Panc1 (cell line): ENCODE data around the gene MYH10. TPM values are rescaled to one million over a fixed set of nuclear protein-coding genes. Genes with fewer than 3 reads are reported as not detected.

Experiments used
- ATAC-seq: fragments of 200-7000 bp; cut with Tn5 transposase; 2 replicates; pipeline ENCODE4 v1.9.1; 2020; ENCODE audit warnings: mild to moderate bottlenecking, moderate library complexity
- BruUV-seq: library from RNA; stranded (reverse); fragments of 400-500 nt; replicated peaks from 2 replicates; lab custom pipeline; 2021; lab: Mats Ljungman, UMichigan
- CTCF ChIA-PET: fragments of 300-600 bp; sonication (Branson Sonifier 250); formaldehyde crosslinking; loops from one replicate; lab custom pipeline; 2022; ENCODE audit warnings: antibody characterized with exemption; lab: Charles Lee
- POLR2A ChIA-PET: fragments of 300-600 bp; sonication (Branson Sonifier 250); formaldehyde crosslinking; loops from one replicate; lab custom pipeline; 2022; ENCODE audit warnings: antibody characterized with exemption; lab: Charles Lee
- DNase-seq: peaks from one replicate; pipeline ENCODE4 v3.0.0-alpha.2; 2010; ENCODE audit warnings: low read depth, low spot score
- H3K27ac ChIP-seq: 2 replicates; pipeline ENCODE4 v1.5.1; 2011; ENCODE audit warnings: mild to moderate bottlenecking, low read length, inconsistent platforms
- H3K27me3 ChIP-seq: fragments of 200-500 bp; sonication (Bioruptor generic); 2 replicates; pipeline ENCODE4 v1.6.0; 2014; ENCODE audit warnings: low read length, inconsistent platforms; ENCODE audit not compliant: control insufficient read depth, insufficient read depth
- H3K36me3 ChIP-seq: fragments of 200-500 bp; sonication (Bioruptor generic); 2 replicates; pipeline ENCODE4 v1.5.1; 2014; ENCODE audit warnings: inconsistent platforms, mild to moderate bottlenecking, low read length, moderate library complexity; ENCODE audit not compliant: control insufficient read depth, insufficient read depth
- H3K4me1 ChIP-seq: 2 replicates; pipeline ENCODE4 v1.5.1; 2011; ENCODE audit warnings: inconsistent platforms, mild to moderate bottlenecking, low read length, moderate library complexity; ENCODE audit not compliant: control insufficient read depth, insufficient read depth
- H3K4me3 ChIP-seq, 2 experiments: 2 replicates each; pipeline ENCODE4 v1.5.1; 2011 to 2012; ENCODE audit warnings: low read depth in 2 of 2, low read length in 2 of 2, mild to moderate bottlenecking in 2 of 2, inconsistent platforms in 1 of 2, moderate library complexity in 1 of 2
- H3K9me3 ChIP-seq: fragments of 200-500 bp; sonication (Bioruptor generic); 2 replicates; pipeline ENCODE4 v1.5.1; 2014; ENCODE audit warnings: low read depth, mild to moderate bottlenecking, inconsistent platforms, low read length, moderate library complexity; ENCODE audit not compliant: control insufficient read depth, insufficient read depth
- POLR2AphosphoS5 ChIP-seq: IDR thresholded peaks from 2 replicates; pipeline ENCODE4 v1.6.1; 2012; ENCODE audit warnings: mild to moderate bottlenecking, low read depth, low read length, moderate library complexity
- SIN3A ChIP-seq: IDR thresholded peaks from 2 replicates; pipeline ENCODE4 v1.6.1; 2012; ENCODE audit warnings: low read depth, mild to moderate bottlenecking, low read length, moderate library complexity, borderline replicate concordance; ENCODE audit not compliant: insufficient read depth
- TCF7L2 ChIP-seq: IDR thresholded peaks from 2 replicates; pipeline ENCODE4 v1.6.1; 2011; ENCODE audit warnings: mild to moderate bottlenecking, low read depth, low read length, inconsistent platforms
- in situ Hi-C: cut with HindIII; loops from 2 replicates; pipeline ENCODE4 v1.10.0; 2016; ENCODE audit warnings: low sequenced_read_pairs, low pct_unique_long_range_greater_than_20kb
- intact Hi-C: fragments of 100-400 bp; cut with micrococcal nuclease; formaldehyde crosslinking; loops from one replicate; pipeline ENCODE4 v1.10.0; 2022; ENCODE audit not compliant: unreplicated experiment
- total RNA-seq: library from RNA; stranded (reverse); gene quantifications from one replicate; pipeline ENCODE4 v1.2.1, GENCODE V29; 2021; ENCODE audit not compliant: unreplicated experiment
- TF ChIP-seq, protein P1 (sequence below): fragments of 450-650 bp; IDR thresholded peaks from 2 replicates; pipeline ENCODE4 v1.5.1; 2017; ENCODE audit warnings: mild to moderate bottlenecking
- TF ChIP-seq, protein P2 (sequence below), 2 experiments: IDR thresholded peaks; 2 replicates each; pipeline ENCODE4 v1.6.1; 2011 to 2012; ENCODE audit warnings: low read depth in 2 of 2, control low read depth in 1 of 2, low read length in 1 of 2, mild to moderate bottlenecking in 1 of 2, moderate library complexity in 1 of 2; ENCODE audit not compliant: insufficient read depth in 1 of 2

The MYH10 gene
- total RNA-seq, 1 experiment from 2014 or later, result 36.5 TPM

DNA sequence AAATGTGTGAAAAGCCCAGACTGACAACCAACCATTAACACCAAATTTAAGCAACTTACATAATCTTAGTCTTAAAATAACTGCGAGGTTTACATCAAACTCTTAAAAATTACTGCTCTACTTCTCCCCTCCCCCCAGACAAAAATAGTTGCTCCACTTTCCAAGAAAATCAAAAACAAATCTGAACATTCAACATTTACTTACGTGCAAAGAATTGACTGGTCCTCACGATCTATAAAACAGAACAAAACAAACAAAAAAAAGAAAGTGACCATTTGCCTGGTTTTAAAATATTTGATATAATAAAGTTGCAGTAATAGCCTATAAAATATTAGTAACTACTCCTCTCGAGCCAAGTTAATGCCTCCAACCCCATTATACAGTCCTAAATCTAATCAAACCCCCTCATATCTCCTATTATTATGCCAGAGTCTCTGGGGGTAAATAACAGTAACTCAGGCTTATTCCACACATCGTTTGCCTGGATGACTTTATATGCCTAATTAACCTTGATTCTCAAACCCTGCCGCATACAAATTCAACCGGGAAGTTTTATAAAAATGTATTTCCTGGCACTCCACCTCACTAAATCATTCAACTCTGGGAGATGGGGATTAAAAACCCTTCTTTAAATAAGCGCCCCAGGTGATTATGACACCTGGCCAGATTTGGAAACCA is 41.5 kb downstream of the MYH10 start:
- Histone ChIP-seq H3K27me3 (no peaks in the 10 kb centered on the region), H3K36me3 (no peaks in the 10 kb centered on the region), H3K4me1 (no peaks in the 10 kb centered on the region), H3K9me3 (no peaks in the 10 kb centered on the region), H3K4me3 (no peak overlapping the region), H3K27ac (no peak overlapping the region)
- in situ Hi-C loops (no loop called here), intact Hi-C loops (no loop called here)
- BruUV-seq, result no TSS peak
- TF ChIP-seq SIN3A, result no peak
- TF ChIP-seq, protein P1, sequence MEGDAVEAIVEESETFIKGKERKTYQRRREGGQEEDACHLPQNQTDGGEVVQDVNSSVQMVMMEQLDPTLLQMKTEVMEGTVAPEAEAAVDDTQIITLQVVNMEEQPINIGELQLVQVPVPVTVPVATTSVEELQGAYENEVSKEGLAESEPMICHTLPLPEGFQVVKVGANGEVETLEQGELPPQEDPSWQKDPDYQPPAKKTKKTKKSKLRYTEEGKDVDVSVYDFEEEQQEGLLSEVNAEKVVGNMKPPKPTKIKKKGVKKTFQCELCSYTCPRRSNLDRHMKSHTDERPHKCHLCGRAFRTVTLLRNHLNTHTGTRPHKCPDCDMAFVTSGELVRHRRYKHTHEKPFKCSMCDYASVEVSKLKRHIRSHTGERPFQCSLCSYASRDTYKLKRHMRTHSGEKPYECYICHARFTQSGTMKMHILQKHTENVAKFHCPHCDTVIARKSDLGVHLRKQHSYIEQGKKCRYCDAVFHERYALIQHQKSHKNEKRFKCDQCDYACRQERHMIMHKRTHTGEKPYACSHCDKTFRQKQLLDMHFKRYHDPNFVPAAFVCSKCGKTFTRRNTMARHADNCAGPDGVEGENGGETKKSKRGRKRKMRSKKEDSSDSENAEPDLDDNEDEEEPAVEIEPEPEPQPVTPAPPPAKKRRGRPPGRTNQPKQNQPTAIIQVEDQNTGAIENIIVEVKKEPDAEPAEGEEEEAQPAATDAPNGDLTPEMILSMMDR, result no peak
- TF ChIP-seq, protein P2, sequence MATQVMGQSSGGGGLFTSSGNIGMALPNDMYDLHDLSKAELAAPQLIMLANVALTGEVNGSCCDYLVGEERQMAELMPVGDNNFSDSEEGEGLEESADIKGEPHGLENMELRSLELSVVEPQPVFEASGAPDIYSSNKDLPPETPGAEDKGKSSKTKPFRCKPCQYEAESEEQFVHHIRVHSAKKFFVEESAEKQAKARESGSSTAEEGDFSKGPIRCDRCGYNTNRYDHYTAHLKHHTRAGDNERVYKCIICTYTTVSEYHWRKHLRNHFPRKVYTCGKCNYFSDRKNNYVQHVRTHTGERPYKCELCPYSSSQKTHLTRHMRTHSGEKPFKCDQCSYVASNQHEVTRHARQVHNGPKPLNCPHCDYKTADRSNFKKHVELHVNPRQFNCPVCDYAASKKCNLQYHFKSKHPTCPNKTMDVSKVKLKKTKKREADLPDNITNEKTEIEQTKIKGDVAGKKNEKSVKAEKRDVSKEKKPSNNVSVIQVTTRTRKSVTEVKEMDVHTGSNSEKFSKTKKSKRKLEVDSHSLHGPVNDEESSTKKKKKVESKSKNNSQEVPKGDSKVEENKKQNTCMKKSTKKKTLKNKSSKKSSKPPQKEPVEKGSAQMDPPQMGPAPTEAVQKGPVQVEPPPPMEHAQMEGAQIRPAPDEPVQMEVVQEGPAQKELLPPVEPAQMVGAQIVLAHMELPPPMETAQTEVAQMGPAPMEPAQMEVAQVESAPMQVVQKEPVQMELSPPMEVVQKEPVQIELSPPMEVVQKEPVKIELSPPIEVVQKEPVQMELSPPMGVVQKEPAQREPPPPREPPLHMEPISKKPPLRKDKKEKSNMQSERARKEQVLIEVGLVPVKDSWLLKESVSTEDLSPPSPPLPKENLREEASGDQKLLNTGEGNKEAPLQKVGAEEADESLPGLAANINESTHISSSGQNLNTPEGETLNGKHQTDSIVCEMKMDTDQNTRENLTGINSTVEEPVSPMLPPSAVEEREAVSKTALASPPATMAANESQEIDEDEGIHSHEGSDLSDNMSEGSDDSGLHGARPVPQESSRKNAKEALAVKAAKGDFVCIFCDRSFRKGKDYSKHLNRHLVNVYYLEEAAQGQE (IDR thresholded peaks at IDR 0.05; ENCODE audit: insufficient read depth in 1 of 2, low read depth in 2 of 2, low read length in 1 of 2), result no peak
- TF ChIP-seq POLR2AphosphoS5, result no peak
- TF ChIP-seq TCF7L2, result no peak
- CTCF ChIA-PET, result no interaction called here
- ATAC-seq (no peak), DNase-seq (no peak)
- POLR2A ChIA-PET, result no interaction called here

DNA sequence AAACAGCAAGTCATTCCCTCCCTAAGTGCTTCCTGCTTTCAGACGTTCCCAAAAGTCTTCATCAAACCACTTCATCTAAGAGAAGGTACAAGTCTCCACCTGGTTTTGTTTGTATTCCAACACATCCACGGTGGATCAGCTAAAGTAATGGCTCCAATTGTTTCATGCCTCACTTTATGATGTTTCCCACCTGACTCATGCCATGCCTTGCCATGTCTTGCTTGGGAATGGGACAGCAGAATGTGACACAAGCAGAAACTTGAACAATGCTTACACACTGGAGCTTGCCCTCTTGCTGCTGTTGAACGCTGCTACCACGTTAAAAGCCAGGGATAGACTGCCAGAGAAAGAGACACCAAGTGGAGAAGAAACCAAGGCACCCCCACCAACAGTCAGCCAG is 43.8 kb downstream of the MYH10 start:
- no peak for ATAC-seq
- H3K36me3 ChIP-seq, result no peaks in the 10 kb centered on the region
- no peak overlapping the region for H3K27ac ChIP-seq
- no peaks in the 10 kb centered on the region for H3K27me3 ChIP-seq
- BruUV-seq, result no TSS peak
- no peak overlapping the region for H3K4me3 ChIP-seq
- no peaks in the 10 kb centered on the region for H3K4me1 ChIP-seq
- intact Hi-C loops, result no loop called here
- ChIA-PET POLR2A (no interaction called here), CTCF (no interaction called here)
- in situ Hi-C loops, result no loop called here
- TF ChIP-seq TCF7L2 (no peak), POLR2AphosphoS5 (no peak), SIN3A (no peak)
- TF ChIP-seq, protein P2 (IDR thresholded peaks at IDR 0.05; ENCODE audit: insufficient read depth in 1 of 2, low read depth in 2 of 2, low read length in 1 of 2), result no peak
- TF ChIP-seq, protein P1, result no peak
- DNase-seq, result no peak
- no peaks in the 10 kb centered on the region for H3K9me3 ChIP-seq
